Endothelial cell of umbilical vein (primary cell): Measurements from ENCODE around the gene ARHGAP45. TPM values are rescaled to one million over a fixed set of nuclear protein-coding genes. Genes with fewer than 3 reads are reported as not detected.

Experiments used
- BruUV-seq: library from RNA; stranded (reverse); fragments of 400-500 nt; replicated peaks from 2 replicates; lab custom pipeline; 2021; lab: Mats Ljungman, UMichigan
- CTCF ChIA-PET: fragments of 300-600, 350-600 bp; sonication (Branson Sonifier 250); formaldehyde crosslinking; loops from one replicate; lab custom pipeline; 2021; ENCODE audit warnings: antibody characterized with exemption, inconsistent platforms; lab: Charles Lee
- POLR2A ChIA-PET: fragments of 300-600, 350-600 bp; sonication (Branson Sonifier 250); formaldehyde crosslinking; loops from one replicate; lab custom pipeline; 2021; ENCODE audit warnings: antibody characterized with exemption, inconsistent platforms; lab: Charles Lee
- DNase-seq: peaks from one replicate; pipeline ENCODE4 v3.0.0-alpha.2; 2011; ENCODE audit warnings: low read depth, low spot score
- FAIRE-seq: peaks from 2 replicates; lab custom pipeline; 2011; peaks lifted over from hg19 to GRCh38; lab: Jason Lieb, UNC
- H2AFZ ChIP-seq: 2 replicates; pipeline ENCODE4 v1.6.0; 2012; ENCODE audit warnings: low read depth, low read length, control low read depth, inconsistent platforms
- H3K27ac ChIP-seq: 2 replicates; pipeline ENCODE4 v1.5.1; 2011; ENCODE audit warnings: low read depth, mild to moderate bottlenecking, control low read depth, low read length, moderate library complexity; ENCODE audit not compliant: insufficient read depth
- H3K27me3 ChIP-seq, 2 experiments: 2 replicates each; pipeline versions ENCODE4 v1.6.0 to v1.6.1; 2011; ENCODE audit warnings: low read length in 2 of 2, mixed read lengths in 1 of 2; ENCODE audit not compliant: control insufficient read depth in 2 of 2, insufficient read depth in 2 of 2
- H3K36me3 ChIP-seq, 2 experiments: 2 replicates in 1 of 2; 3 replicates in 1 of 2; pipeline ENCODE4 v1.5.1; 2011; ENCODE audit warnings: low read length in 2 of 2, mild to moderate bottlenecking in 1 of 2, moderate library complexity in 1 of 2; ENCODE audit not compliant: control insufficient read depth in 2 of 2, insufficient read depth in 2 of 2; ENCODE audit errors: extremely low read depth in 1 of 2
- H3K4me1 ChIP-seq: 3 replicates; pipeline ENCODE4 v1.5.1; 2011; ENCODE audit warnings: mild to moderate bottlenecking, low read length; ENCODE audit not compliant: control insufficient read depth, insufficient read depth; ENCODE audit errors: extremely low read depth
- H3K4me2 ChIP-seq: 2 replicates; pipeline ENCODE4 v1.6.1; 2011; ENCODE audit warnings: low read length, control low read depth, mixed read lengths; ENCODE audit not compliant: insufficient read depth
- H3K4me3 ChIP-seq, 3 experiments: fragments of 200-600 bp in 1 of 3; sonication (generic), shearing (Covaris generic) in 1 of 3; replicated peaks in 1 of 3; 2 replicates each; pipeline ENCODE4 v1.5.1; 2011 to 2016; ENCODE audit warnings: control low read depth in 3 of 3, low read length in 3 of 3, mild to moderate bottlenecking in 2 of 3, inconsistent platforms in 1 of 3, low read depth in 1 of 3, moderate library complexity in 1 of 3; ENCODE audit not compliant: insufficient read depth in 1 of 3
- H3K79me2 ChIP-seq: 2 replicates; pipeline ENCODE4 v1.6.0; 2012; ENCODE audit warnings: low read length, inconsistent platforms; ENCODE audit not compliant: control insufficient read depth, insufficient read depth
- H3K9ac ChIP-seq: replicated peaks from 2 replicates; pipeline ENCODE3; 2011; ENCODE audit warnings: low read length, control low read depth; ENCODE audit not compliant: insufficient read depth; ENCODE audit errors: extremely low read depth
- H3K9me1 ChIP-seq: replicated peaks from 3 replicates; pipeline ENCODE4 v1.6.0; 2011; ENCODE audit warnings: mild to moderate bottlenecking, low read length; ENCODE audit not compliant: control insufficient read depth, insufficient read depth; ENCODE audit errors: extremely low read depth
- H3K9me3 ChIP-seq: replicated peaks from 2 replicates; pipeline ENCODE4 v1.5.1; 2012; ENCODE audit warnings: low read length, inconsistent platforms; ENCODE audit not compliant: control insufficient read depth, insufficient read depth
- H4K20me1 ChIP-seq: replicated peaks from 2 replicates; pipeline ENCODE3; 2011; ENCODE audit warnings: mild to moderate bottlenecking, low read length; ENCODE audit not compliant: control insufficient read depth, insufficient read depth; ENCODE audit errors: extremely low read depth
- EZH2 ChIP-seq: IDR thresholded peaks from 2 replicates; pipeline ENCODE4 v1.6.1; 2012; ENCODE audit warnings: borderline replicate concordance, low read depth, mild to moderate bottlenecking, moderate library complexity, low read length, inconsistent platforms; ENCODE audit not compliant: severe bottlenecking
- FOS ChIP-seq: IDR thresholded peaks from 2 replicates; pipeline ENCODE4 v1.6.1; 2011; ENCODE audit warnings: mild to moderate bottlenecking, low read length, moderate library complexity, borderline replicate concordance; ENCODE audit not compliant: insufficient read depth
- GATA2 ChIP-seq: IDR thresholded peaks from 2 replicates; pipeline ENCODE4 v1.7.0; 2011; ENCODE audit warnings: low read depth, mild to moderate bottlenecking, moderate library complexity, mixed read lengths, low read length; ENCODE audit not compliant: insufficient read length, insufficient read depth
- JUN ChIP-seq: IDR thresholded peaks from 2 replicates; pipeline ENCODE4 v1.6.1; 2011; ENCODE audit warnings: borderline replicate concordance, low read depth; ENCODE audit not compliant: insufficient read length, insufficient read depth
- MAX ChIP-seq: IDR thresholded peaks from 2 replicates; pipeline ENCODE4 v1.6.1; 2011; ENCODE audit not compliant: insufficient read depth, insufficient read length
- MYC ChIP-seq: IDR thresholded peaks from one replicate; pipeline ENCODE4 v1.6.1; 2011; ENCODE audit warnings: mild to moderate bottlenecking, low read depth, low read length
- POLR2A ChIP-seq: IDR thresholded peaks from 2 replicates; pipeline ENCODE4 v1.6.1; 2012; ENCODE audit warnings: low read depth, mild to moderate bottlenecking, control low read depth, low read length
- POLR2AphosphoS5 ChIP-seq: IDR thresholded peaks from 2 replicates; pipeline ENCODE4 v1.6.1; 2012; ENCODE audit warnings: low read depth, mild to moderate bottlenecking, control low read depth, low read length, moderate library complexity; ENCODE audit not compliant: insufficient read depth
- dilution Hi-C: fragments of 300-500 bp; cut with MboI; formaldehyde crosslinking; loops from one replicate; pipeline ENCODE4 v1.15.0; 2019; ENCODE audit warnings: low sequenced_read_pairs; ENCODE audit not compliant: extremely low pct_ligation_motif_present
- intact Hi-C: fragments of 100-400 bp; cut with micrococcal nuclease; formaldehyde crosslinking; loops from one replicate; pipeline ENCODE4 v1.10.0; 2022
- polyA plus RNA-seq, 4 experiments: library from polyadenylated mRNA; depleted of rRNA in 3 of 4; stranded (reverse) in 3 of 4; unstranded in 1 of 4; fragments of >200 nt; gene quantifications; 2 replicates each; pipeline versions ENCODE4 v1.2.1 to v1.2.3, GENCODE V29; 2011 to 2012; ENCODE audit warnings: missing spikeins in 1 of 4
- total RNA-seq: library from RNA; stranded (reverse); gene quantifications from 2 replicates; pipeline ENCODE4 v1.2.3, GENCODE V29; 2021
- TF ChIP-seq, protein P1 (sequence below), 2 donors: IDR thresholded peaks; 1 replicate in 1 of 2; 2 replicates in 1 of 2; pipeline ENCODE4 v1.5.1; 2011; ENCODE audit warnings: low read length in 2 of 2, mild to moderate bottlenecking in 2 of 2, moderate library complexity in 2 of 2, control low read depth in 1 of 2, inconsistent platforms in 1 of 2, low read depth in 1 of 2; ENCODE audit not compliant: insufficient read depth in 1 of 2; ENCODE audit errors: extremely low read depth in 1 of 2

Gene ARHGAP45
- total and polyA plus RNA-seq, 2 donors (not counting 3 experiments of a cell fraction or from before 2014, with no cell fraction given), result 7.5 to 10.4 TPM

GRCh38 chr19:1073956-1074517 is 7.1 kb downstream of the ARHGAP45 start:
- intact Hi-C loops, result no loop called here

GRCh38 chr19:1074544-1075283 is 7.7 kb downstream of the ARHGAP45 start:
- FAIRE-seq, result no peak
- Histone ChIP-seq H2AFZ (no peak overlapping the region), H3K4me3 (no peak overlapping the region), H3K9me3 (no peaks in the 10 kb centered on the region), H3K9ac (no peak overlapping the region), H3K79me2 (no peaks in the 10 kb centered on the region), H3K36me3 (no peaks in the 10 kb centered on the region), H3K27me3 (no peaks in the 10 kb centered on the region), H3K9me1 (no peaks in the 10 kb centered on the region), H3K4me1 (peaks cover 4% of the 10 kb centered on the region), H3K27ac (no peak overlapping the region), H4K20me1 (no peaks in the 10 kb centered on the region), H3K4me2 (no peak overlapping the region)
- dilution Hi-C loops, result no loop called here
- intact Hi-C loops, result no loop called here
- ChIA-PET CTCF (interaction anchor here (1.9 kb wide), 1 partner anchor 10 kb away, joined by 13 read pairs; no protein-coding TSS in a partner anchor), POLR2A (interaction anchor here (0.6 kb wide), 1 partner anchor 52 kb away, joined by 3 read pairs; no protein-coding TSS in a partner anchor)
- DNase-seq, result no peak
- TF ChIP-seq POLR2A (no peak), GATA2 (no peak), POLR2AphosphoS5 (no peak), JUN (no peak), EZH2 (no peak), FOS (no peak), MYC (no peak), MAX (no peak)
- TF ChIP-seq, protein P1, sequence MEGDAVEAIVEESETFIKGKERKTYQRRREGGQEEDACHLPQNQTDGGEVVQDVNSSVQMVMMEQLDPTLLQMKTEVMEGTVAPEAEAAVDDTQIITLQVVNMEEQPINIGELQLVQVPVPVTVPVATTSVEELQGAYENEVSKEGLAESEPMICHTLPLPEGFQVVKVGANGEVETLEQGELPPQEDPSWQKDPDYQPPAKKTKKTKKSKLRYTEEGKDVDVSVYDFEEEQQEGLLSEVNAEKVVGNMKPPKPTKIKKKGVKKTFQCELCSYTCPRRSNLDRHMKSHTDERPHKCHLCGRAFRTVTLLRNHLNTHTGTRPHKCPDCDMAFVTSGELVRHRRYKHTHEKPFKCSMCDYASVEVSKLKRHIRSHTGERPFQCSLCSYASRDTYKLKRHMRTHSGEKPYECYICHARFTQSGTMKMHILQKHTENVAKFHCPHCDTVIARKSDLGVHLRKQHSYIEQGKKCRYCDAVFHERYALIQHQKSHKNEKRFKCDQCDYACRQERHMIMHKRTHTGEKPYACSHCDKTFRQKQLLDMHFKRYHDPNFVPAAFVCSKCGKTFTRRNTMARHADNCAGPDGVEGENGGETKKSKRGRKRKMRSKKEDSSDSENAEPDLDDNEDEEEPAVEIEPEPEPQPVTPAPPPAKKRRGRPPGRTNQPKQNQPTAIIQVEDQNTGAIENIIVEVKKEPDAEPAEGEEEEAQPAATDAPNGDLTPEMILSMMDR (IDR thresholded peaks at IDR 0.05; ENCODE audit: extremely low read depth in 1 of 2, insufficient read depth in 1 of 2, low read depth in 1 of 2, low read length in 2 of 2), result no peak
- no TSS peak for BruUV-seq

More at GRCh38 chr19:1073956-1074517, 7.1 kb downstream of the ARHGAP45 start:
- Histone ChIP-seq H3K27me3 (no peaks in the 10 kb centered on the region), H3K4me2 (no peak overlapping the region), H4K20me1 (no peaks in the 10 kb centered on the region), H3K9ac (no peak overlapping the region), H3K4me1 (peaks cover 11% of the 10 kb centered on the region), H2AFZ (no peak overlapping the region), H3K9me1 (no peaks in the 10 kb centered on the region), H3K9me3 (no peaks in the 10 kb centered on the region), H3K79me2 (no peaks in the 10 kb centered on the region), H3K27ac (no peak overlapping the region), H3K36me3 (no peaks in the 10 kb centered on the region), H3K4me3 (no peak overlapping the region)
- FAIRE-seq, result no peak
- BruUV-seq, result no TSS peak
- DNase-seq, result no peak
- POLR2A ChIA-PET, result no interaction called here
- dilution Hi-C loops, result no loop called here
- CTCF ChIA-PET, result interaction anchor here (1.9 kb wide), 1 partner anchor 9 kb away, joined by 13 read pairs; no protein-coding TSS in a partner anchor
- TF ChIP-seq EZH2 (no peak), JUN (no peak), POLR2AphosphoS5 (no peak), MAX (no peak), GATA2 (no peak), FOS (no peak), MYC (no peak)
